HG03469 (cell line): ENCODE data around the gene FBXL16.
"Not testable (repeated sequence)": the region's sequence is repeated elsewhere in the genome, so short reads cannot be mapped to it uniquely, and the experiment has no call there.

Source experiments
- ATAC-seq: cut with Tn5 transposase; IDR thresholded peaks from one replicate; pipeline ENCODE4 v1.9.1; 2021; ENCODE audit warnings: mild to moderate bottlenecking, moderate library complexity, moderate number of reproducible peaks; ENCODE audit not compliant: unreplicated experiment

The FBXL16 gene

DNA sequence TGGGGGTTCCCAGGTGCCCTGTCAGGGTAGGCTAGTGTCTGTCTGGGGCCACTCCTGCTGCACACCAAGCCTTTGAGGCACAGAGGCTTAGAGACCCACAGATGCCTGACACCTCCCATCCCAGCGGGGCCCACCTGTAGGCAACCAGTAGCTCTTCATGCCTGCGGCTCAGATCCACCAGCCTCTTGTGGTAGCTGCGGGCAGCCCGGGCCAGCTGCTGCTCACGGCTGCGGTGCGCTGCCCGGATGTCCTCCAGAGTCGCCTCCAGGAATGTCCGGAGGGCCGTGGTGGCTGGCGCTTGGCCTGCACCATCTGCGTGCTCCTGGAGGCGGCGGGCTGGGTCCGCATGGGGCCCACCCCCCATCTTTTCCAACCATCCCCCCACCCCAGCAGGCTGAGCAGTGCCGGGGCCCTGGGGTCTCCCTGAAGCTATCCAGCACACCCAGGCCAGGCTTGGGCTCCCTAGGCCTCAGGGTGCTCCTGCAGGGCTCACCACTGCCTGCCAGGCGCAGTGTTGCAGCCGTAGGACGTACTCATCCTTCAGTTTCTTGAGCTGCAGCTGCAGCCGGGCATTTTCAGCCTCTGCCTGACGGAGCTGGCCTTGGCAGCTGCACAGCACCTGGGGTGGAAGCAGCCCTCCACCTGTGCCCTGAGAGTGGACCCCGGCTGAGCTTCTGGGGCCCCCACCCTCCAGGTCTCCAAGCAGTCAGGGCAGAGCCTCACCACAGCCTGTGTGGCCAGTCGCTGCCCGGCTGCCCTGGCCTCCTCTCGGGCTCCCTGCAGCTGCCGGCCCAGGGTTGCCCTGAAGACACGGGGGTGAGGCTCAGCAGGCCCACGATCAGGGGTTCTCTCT is 18.8 kb upstream of the FBXL16 start:
- no peak for ATAC-seq

DNA sequence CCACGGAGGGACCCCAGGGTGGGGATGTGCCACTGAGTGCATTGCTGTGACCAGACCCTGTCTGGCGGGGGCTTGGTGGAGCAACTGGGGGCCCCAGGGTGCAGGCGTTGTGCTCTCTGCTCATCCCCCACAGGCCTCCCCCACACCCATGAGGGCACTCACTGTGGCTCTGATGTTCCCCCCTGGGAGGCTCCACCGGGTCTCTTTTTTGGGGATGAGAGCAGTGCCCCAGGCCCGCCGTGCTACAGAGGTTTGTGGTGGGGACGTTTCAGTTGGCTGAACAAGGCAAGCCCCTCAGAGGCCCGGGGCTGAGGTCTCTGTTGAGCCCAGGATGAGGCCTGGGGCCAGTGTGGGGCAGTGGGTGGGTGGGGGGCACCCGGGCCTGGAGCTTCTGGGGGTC is 18.1 kb upstream of the FBXL16 start:
- ATAC-seq = no peak

DNA sequence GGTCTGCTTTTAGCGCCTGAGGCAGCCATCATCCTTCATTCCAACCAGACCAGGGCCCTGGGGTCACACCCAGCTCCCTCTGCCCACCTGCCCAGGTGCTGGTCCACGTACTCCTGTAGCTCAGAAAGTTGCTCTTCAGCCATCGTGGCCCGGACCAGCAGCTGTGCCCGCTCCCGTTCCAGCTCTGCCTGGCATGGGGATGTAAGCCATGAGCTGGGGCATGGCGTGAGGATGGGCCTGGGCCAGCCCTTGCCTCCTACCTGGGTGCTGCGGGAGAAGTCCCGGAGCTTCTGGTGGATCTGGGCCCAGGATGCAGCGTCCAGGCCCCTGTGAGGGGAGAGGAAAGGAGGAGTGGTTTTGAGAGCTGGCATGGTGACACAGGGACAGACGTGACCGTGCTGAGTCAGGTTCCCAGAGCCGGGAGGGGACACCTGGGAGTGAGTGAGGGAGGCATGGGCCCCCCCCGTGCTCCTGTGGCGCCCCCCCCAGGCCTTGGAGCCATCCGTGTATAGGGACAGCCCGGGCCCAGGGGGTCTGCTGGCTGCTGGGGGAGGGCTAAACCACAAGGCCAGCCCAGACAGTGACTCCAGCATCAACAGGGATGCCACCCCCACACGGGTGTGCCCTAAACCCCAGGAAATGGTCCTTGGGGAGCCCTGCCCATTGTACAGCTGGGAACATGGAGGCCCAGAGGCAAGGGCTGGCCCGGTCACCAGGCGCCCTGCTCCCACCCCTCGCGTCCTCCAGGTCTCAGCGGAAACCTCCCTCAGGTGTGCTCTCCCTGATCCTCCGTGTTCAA is 17.4 kb upstream of the FBXL16 start:
- ATAC-seq = no peak

DNA sequence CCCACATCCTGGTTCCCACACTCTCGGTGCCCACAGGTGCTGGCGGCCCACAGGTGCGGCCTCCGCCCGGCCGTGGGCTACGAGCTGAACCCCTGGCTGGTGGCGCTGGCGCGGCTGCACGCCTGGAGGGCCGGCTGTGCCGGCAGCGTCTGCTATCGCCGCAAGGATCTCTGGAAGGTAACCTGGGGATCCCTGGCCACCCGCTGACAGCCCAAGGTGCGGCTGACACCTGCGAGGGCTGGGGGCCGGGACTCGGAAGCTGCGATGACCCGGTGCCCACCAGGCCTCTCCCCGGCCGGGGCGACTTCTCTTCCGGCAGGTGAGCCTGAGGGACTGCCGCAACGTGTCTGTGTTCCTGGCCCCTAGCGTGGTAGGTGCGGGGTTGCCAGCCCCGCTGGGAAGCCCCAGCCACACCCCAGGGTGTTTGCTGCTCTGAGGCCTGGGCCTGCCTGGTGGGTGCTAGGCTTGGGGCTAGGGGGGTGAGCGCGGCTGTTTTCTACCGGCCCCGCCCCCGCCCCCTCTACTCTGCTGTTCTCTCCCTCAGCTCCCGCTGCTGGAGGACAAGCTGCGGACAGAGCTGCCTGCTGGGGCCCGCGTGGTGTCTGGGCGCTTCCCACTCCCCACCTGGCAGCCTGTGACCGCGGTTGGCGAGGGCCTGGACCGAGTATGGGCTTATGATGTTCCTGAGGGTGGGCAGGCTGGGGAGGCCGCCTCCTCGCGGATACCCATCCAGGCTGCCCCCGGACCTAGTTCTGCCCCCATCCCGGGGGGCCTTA is 16.4 kb upstream of the FBXL16 start:
- ATAC-seq = no peak

DNA sequence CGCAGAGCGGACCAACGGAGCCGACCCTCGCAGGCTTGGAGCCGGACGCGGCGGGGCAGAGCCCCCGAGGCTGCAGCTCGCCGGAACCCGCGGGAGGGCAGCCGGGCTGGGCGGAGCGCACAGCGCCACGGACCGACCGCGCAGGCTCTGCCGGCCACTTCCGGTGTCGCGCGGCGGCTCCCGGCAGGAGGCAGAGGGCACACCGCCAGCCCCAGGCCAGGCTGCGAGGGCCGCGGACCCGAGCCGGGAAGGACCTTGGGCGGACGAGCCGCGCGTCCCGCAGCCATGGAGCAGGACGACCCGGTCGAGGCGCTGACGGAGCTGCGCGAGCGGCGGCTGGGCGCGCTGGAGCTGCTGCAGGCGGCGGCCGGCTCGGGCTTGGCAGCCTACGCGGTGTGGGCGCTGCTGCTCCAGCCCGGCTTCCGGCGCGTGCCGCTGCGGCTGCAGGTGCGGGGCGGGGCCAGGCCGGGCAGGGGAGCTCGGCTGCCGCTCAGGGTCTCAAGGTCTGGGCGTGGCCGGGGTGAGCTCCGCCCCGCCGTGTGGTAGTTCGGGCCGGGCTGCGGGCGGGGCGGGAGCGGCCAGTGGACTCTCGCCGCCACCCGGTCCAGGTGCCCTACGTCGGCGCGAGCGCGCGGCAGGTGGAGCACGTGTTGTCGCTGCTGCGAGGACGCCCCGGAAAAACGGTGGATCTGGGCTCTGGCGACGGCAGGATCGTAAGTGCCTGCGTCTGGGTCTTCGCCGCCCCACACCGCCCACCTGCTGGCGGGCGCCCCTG is 15.6 kb upstream of the FBXL16 start, which contains the start of gene ANTKMT:
Gene ANTKMT (plus strand): TSS at position 157 of the 775 bp plus-strand sequence. CDS start 129 bp downstream, at position 286.
- ATAC-seq = peak; percentile 39

DNA sequence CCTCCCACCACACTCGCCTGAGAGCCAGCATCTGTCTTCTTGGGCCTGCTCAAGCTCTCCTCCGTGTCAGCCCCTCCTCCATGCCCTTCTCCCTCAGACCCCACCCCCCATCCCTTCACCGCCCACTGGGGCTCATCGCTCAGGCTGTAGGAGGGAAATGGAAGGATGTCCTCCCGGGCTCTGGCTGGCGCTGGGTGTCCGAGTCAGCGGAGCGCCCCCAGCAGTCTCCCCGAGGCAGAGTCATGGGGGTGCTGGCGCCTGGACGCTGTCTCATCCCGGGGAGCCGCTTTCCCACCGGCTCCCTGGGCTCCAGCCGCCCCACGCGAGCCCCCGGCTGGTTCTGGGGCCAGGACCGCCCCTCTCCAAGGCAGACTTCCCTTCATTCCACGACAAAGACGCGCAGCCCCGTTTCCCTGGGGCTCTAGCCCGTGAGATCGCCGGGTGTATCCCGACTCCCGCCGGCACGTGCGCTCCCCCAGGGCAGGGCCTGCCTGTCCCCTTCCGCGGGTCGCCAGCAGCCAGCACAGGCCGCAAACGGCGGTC is 14.9 kb upstream of the FBXL16 start:
- ATAC-seq = no peak

DNA sequence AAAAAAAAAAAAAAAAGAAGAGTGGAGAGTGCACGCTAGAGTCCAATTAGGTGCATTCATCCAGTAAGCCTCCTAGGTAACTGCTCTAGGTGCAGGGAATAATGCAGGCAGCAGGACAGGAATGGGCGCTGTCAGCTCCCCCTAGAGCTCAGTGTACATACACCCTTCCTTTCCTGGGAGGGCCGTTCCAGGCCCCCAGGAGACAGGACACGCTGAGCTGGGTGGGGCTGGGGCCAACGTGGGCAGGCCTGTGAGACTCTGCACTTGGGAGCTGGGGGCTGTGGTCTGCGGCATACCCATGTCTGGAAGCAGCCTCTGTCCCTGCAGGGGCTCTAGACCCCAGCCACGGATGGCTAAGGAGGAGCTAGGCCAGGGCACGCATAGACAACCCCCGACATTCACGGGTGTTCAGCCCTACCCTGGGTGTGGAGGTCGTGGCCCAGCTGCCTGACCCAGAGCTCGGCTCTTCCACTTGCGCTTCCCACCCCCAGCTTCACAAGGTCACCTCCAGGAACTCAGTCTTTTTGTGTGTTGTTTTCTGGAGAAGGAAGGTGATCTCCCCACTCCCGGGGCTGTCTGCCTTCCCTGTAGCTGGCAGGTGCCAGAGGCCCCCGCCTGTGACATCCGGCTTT is 14.3 kb upstream of the FBXL16 start:
- no peak for ATAC-seq

DNA sequence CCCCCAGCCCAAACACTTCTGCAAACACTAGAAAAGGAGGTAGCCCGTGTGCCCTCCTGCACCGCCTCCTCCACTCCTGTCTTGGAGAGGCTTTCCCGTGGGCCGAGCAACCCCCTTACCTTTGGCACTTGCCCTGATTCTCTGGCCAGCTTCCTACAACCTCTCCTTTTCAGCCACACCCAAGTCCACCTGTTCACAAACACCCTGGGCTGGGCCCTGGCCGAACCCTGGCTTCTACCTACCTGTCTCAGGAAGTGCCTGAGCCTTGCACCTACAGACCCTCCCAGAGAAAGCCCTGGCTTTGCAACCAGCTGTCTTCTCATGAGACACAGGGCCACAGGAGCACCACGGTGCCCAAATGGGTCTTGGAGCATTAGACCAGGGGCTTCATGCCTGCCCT is 13.3 kb upstream of the FBXL16 start:
- no peak for ATAC-seq

DNA sequence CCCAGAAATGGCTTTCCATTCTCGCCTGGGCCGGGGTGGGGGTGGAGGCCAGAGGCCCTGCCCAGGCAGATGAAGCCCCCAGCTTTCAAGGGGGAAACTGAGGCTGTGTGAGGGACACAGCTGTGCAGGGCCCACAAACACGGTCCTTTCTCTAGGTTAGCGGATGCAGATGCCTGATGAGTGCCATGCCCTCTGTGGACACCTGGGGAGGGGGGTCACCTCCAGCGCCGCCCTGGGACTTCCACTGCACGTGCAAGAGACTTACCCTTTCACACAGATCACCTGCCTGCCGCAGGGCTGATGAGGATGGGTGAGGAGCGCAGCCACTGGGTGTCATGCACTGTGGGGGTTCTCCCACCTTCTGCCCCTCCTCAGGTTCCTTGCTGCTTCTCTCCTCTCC is 12.8 kb upstream of the FBXL16 start:
- ATAC-seq = no peak

DNA sequence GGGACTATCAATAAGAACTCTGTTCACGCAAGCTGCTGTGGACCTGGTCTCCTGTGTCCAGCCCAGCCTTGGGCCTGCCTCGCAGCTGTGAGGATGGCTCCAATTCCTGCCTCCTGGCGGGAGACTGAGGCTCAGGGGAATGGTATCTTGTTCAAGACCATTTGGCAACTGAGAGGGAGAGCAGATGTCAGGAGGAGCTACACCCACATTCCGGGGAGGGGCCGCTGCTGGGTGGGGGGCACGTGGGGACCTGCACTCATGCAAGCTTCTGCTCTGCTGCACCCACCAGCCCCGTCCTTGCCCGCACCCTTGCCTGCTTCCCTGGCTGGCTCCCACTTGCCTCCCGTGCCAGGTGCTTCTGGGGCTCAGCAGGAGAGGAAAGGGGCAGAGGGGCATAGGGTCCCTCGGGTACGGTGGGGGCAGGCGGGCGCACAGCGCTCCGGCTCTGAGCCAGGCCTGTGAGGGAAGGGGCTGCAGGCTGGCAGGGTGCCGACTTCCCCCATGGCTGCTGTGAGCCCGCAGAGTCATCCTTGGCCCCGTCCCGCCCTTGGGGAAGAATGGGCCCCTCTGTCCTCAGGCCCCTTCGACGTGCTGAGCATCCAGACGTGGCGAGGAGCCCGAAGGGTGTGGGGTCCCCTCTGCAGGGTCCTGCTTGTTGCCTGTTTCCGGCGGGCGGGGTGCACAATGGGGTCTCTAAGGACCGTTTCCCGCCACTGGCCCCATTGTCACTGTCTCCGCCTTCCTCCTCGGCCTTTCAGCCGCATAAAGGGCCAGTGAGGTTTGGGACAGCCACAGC is 12.0 kb upstream of the FBXL16 start:
- ATAC-seq = no peak

DNA sequence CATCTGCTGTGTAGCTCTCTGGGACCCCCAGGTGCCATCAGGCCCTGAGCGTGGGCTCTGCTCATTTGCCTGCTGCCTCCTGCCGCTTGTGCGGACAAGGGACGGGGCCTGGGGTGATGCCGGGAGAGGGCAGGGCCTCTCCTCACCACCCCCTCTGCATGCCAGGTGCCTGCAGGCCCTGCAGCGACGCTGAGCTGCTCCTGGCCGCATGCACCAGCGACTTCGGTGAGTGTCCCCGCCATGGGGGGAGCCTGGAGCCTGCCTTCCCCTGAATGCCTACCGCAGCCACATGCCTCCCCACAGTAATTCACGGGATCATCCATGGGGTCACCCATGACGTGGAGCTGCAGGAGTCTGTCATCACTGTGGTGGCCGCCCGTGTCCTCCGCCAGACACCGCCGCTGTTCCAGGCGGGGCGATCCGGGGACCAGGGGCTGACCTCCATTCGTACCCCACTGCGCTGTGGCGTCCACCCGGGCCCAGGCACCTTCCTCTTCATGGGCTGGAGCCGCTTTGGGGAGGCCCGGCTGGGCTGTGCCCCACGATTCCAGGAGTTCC is 11.2 kb upstream of the FBXL16 start:
- no peak for ATAC-seq

DNA sequence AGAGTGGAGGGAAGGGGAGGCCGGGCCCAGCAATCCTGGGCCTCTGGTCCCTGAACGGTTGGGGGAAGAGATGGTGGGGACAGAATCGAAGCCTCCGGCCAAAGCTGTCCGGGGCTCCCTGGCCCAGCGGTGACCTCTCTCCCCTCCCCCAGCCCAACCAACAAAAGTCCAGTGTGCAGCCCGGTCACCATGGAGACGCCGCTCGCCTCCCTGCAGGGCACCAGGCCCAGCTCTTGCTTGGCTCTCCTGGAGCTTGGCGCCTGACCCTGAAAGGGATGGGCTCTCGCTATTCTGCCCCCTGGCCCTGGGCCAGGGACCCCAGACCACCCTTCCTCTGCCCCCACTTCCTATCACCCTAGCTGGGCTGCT is 10.6 kb upstream of the FBXL16 start:
- ATAC-seq = no peak

DNA sequence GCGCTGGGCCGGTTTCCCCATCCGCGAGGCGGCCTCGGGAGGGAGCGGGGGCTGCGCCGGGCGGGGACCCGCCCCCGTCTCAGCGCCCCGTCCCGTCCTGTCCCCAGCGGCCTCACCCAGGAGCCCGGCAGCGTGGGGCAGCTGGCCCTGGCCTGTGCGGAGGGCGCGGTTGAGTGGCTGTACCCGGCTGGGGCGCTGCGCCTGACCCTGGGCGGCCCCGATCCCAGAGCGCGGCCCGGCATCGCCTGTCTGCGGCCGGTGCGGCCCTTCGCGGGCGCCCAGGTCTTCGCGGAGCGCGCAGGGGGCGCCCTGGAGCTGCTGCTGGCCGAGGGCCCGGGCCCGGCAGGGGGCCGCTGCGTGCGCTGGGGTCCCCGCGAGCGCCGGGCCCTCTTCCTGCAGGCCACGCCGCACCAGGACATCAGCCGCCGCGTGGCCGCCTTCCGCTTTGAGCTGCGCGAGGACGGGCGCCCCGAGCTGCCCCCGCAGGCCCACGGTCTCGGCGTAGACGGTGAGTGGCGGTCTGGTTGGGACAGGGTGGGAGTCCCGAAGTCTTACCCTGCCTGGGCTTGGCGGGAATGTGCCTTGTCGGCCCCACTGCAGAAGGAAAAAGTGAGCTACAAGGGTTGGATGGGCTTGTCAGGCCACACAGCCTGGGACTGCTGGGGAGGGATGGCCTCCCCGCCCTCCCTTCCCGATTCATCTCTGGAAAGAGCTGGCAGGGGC is 10.0 kb upstream of the FBXL16 start:
- no peak for ATAC-seq

DNA sequence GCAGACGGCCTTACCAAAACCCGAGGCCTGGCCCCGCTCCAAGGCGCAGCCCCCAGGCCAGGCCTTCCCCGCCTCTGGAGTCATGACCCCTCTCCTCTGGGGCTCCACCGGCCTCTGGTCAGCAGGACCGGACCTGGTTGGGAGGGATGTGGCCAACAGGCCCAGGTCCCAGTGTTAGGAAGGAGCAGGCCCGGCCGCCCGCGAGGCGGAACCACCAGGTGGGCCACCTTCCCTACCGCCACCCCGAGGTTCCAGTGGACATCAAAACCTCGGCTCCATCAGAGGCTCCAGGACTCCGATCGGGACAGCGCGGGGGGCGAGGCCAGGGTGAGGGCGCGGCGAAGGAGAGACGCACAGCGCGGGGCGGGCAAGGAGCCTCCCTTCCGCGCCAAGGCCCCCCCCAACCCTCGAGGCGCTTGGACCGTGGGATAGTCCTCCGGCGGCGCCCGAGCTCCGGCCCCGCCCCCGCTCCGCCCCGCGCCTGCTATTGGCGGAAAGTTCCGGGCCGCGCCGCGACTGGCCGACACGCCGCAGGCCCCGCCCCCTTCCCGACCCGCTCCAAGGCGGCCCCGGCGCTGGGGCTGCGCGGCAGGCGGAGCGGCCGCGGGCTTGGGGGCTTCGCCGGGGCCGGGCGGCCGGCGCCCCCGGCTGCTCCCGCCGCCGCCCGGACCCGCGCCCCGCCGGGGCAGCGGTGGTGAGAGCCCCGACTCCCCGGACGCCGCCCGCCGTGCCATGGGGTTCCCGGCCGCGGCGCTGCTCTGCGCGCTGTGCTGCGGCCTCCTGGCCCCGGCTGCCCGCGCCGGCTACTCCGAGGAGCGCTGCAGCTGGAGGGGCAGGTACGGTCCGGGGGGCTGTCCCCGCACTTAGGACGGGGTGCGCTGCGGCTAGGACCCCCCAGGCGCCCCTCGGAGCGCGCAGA is 9.2 kb upstream of the FBXL16 start, which contains the start of gene METRN:
Gene METRN (plus strand): TSS at position 561 of the 919 bp plus-strand sequence. CDS start 172 bp downstream, at position 733.
- ATAC-seq = no peak

DNA sequence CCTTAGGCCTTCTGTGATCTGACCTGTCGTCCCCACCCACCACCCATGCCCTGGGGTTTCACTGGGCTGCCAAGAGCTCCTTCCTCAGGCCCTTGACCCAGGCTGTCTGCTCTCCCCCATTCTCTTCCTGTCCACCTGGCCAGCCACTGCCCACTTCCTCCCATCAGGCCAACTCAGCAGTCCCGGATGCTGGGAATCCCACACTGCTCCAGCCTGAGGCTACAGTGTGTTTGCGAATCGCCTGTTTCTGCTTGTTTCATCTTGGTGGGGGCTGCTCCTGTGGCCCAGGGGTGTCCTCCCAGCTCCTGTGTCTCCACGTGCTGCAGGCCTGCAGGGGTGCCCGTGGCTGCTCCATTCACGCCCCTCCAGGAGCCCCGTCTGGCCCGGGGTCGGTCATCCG is 8.5 kb upstream of the FBXL16 start:
- no peak for ATAC-seq

DNA sequence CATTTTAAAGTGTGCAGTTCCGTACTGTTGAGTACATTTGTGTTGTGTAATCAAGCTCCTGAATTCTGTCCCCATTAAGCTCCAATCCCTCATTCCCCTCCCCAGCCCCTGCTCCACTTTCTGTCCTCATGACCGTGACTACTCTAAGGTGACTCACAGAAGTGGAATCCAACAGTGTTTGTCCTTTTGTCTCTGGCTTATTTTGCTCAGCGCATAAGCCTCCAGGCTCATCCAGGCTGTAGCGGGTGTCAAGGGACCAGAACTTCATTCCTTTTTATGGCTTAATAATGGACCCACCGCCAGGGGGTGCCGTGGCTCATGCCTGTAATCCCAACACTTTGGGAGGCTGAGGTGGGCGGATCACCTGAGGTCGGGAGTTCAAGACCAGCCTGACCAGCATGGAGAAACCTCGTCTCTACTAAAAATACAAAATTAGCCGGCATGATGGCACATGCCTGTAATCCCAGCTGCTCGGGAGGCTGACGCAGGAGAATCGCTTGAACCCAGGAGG is 7.2 kb upstream of the FBXL16 start:
- not testable (repeated sequence) for ATAC-seq
